ENCODE results near the gene ADGRL4.

DNA sequence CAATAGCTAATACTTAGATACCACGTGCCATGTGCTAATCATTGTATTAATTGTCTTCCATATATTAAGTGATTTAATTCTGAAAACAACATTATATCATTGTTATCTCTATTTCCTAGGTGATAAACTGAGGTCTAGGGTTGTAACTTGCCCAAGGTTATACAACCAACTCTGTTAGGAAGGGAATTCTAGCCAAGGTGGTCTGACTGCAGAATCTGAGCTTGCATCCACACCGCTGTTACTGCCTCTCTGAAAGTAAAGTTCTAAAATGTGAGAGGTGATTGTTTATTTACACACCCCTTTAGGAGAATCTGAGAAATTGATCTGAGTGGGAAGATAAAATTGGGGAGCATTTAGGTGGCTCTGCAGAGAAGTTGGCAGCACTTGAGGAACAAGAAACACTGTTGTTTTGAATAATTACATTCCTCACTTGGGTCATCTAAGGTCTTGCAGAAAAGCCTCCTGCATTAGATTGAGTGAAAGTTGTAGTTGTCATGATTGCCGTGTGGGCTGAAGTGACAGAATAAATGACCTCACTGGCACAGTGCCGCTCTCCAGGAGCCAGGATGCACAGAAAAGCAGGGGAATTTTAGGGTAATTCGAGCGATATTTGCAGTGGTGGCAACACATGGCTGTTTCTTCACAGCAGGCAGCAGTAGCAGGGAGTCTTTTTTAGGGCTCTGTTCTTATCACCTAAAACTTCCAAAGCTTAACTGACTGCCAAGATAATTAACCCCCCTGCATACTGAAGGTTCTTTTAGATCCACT is 121.7 kb downstream of the ADGRL4 start:
- no peak for TF ChIP-seq EP300 (IDR thresholded peaks at IDR 0.05)
- no peak for TF ChIP-seq POLR2A (IDR thresholded peaks at IDR 0.05)
- TF ChIP-seq, protein P1, sequence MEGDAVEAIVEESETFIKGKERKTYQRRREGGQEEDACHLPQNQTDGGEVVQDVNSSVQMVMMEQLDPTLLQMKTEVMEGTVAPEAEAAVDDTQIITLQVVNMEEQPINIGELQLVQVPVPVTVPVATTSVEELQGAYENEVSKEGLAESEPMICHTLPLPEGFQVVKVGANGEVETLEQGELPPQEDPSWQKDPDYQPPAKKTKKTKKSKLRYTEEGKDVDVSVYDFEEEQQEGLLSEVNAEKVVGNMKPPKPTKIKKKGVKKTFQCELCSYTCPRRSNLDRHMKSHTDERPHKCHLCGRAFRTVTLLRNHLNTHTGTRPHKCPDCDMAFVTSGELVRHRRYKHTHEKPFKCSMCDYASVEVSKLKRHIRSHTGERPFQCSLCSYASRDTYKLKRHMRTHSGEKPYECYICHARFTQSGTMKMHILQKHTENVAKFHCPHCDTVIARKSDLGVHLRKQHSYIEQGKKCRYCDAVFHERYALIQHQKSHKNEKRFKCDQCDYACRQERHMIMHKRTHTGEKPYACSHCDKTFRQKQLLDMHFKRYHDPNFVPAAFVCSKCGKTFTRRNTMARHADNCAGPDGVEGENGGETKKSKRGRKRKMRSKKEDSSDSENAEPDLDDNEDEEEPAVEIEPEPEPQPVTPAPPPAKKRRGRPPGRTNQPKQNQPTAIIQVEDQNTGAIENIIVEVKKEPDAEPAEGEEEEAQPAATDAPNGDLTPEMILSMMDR (IDR thresholded peaks at IDR 0.05), result no peak

Data from suprapubic skin (tissue), 3 donors.